M059J (cell line): ENCODE results near the gene KNDC1. TPM values are rescaled to one million over a fixed set of nuclear protein-coding genes. Genes with fewer than 3 reads are reported as not detected.

ENCODE experiments used
- DNase-seq: peaks from one replicate; pipeline ENCODE4 v3.0.0-alpha.2; 2012; ENCODE audit warnings: low read depth
- total RNA-seq: library from RNA; depleted of rRNA; stranded (reverse); fragments of >200 nt; shearing (Covaris generic); gene quantifications from 2 replicates; pipeline ENCODE4 v1.2.3, GENCODE V29; 2014

KNDC1 gene
- total RNA-seq, 1 experiment from 2014 or later = not detected

GRCh38 chr10:133205146-133205545 is 45.1 kb downstream of the KNDC1 start:
- no peak for DNase-seq

DNA sequence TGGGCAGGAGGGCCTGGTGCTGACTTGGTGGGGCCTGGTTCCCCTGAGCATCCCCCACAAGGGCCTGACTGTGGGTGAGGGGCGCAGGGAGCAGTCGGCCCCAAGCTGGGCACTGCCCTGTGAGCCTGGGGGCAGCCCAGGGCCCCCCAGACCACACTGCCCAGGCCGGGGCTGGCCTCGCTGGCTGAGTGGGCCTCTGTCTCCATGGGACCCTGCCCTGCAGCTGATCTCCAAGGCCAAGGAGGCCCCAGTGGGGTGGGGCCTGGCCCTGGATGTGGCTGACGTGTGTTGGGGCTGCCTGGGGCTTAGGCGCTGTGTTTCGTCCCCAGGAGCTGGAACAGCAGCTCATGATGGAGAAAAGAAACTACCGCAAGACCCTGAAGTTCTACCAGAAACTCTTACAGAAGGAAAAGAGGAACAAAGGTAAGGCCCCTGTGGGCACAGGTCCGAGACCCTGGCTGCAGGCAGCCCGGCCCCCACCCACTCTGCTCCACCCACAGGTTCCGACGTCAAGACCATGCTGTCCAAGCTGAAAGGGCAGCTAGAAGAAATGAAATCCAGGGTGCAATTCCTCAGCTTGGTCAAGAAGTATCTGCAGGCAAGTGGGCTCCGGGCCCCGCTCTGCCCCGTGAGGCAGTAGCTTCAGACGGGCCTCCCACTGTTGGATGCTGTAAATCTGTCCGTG is 46.5 kb downstream of the KNDC1 start:
- no peak for DNase-seq

DNA sequence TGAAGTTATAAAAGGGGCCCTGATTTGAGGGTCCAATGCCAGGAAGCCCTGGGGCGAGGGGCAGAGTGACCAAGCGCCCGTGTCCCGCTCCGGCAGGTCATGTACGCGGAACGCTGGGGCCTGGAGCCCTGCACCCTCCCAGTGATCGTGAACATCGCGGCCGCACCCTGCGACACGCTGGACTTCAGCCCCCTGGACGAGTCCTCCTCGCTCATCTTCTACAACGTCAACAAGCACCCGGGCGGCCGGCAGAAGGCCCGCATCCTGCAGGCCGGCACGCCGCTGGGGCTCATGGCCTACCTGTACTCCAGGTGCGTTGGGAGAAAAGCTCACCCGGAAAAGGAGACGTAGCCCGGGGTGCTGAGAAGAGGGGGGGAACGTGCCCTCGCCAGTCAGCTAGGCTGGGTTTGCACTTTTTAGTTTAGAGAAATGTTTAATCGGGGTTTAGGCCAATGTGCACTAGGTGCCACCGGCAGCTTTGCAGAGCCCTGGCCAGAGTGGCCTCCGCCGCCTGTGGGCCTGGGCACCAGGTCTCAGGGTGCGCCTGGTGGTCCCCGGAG is 47.1 kb downstream of the KNDC1 start:
- no peak for DNase-seq

DNA sequence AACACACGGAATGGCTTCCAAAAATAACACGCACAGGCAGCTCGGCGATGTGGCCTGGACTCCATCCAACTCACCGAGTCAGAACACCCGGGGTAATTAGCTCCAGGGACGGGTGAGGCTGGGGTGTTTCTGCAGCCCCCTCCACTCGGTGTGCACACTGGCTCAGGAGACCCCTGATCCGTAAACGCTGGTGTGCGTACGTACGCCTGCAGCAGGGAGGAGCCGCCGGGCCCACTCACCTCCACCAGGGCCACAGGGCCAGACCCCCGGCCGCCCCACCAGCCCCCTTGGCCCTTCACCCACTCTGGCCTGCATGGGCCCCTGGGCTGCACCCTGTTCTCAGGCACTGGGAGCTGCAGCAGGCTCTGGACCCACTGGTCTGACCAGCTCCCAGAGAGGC is 47.6 kb downstream of the KNDC1 start:
- DNase-seq = no peak

GRCh38 chr10:133208466-133208865 is 48.4 kb downstream of the KNDC1 start:
- no peak for DNase-seq

DNA sequence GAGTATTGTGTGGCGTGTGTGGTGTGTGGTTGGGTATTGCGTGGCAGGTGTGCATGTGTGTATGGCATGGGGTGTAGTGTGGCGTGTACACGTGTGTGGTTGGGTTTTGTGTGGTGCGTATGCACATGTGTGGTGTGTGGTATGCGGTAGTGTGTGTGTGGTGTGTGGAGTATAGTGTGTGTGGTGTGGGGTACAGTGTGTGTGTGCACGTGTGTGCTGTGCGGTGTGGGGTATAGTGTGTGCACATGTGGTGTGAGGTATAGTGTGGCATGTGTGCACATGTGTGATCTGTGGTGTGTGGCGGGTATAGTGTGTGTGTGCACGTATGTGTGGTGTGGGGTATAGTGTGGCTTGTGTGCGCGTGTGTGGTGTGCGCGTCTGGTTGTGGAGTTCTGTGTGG is 49.1 kb downstream of the KNDC1 start:
- DNase-seq = no peak

DNA sequence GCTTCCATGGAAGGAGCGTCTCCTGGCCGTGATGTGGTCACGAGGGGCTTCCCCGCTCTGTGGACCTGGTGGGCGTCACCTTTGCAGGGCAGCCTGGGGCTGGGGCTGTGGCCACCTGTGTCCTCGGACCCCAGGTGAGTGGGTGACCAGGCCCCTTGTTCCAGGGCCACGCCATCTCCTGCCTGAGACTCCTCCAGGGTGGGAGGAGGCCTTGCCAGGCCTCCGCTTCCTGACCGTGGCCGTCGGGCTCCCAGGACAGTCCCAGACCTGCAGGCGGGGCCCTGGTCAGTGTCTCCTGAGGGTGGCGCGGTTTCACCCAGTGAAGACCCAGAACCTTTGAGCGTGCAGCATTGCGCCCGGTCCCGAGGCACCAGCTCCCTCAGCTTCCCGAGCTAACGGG is 49.6 kb downstream of the KNDC1 start:
- no peak for DNase-seq

DNA sequence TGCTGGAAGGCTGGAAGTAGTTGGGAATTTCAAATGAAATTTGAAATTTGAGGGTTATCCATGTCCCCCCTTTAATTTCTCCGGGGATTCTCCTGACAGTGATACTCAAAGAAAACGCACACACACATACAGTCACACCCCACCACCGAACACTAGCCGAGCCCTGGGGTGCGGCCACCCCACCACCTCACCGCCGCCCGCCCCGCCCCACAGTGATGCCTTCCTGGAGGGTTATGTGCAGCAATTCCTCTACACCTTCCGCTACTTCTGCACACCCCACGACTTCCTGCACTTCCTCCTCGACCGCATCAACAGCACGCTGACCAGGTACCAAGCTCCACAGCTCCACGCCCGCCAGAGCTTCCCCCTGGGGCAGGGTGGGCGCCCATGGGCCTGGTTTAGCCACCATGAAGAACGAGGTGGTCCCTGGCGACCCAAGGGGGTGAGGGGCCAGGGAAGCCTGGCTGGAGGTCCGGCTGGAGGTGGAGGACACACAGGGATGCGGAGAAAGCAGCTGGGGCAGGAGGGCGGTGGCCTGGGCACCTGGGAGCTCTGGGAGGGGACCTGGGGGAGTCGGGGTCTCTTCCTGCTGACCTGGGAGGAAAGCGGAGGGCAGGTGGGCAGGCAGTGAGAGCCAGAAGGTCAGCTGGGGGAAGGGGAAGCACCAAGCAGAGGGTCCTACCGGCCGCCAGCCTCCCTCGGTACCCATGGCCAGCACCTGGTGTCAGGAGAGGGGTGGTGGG is 50.5 kb downstream of the KNDC1 start:
- no peak for DNase-seq

DNA sequence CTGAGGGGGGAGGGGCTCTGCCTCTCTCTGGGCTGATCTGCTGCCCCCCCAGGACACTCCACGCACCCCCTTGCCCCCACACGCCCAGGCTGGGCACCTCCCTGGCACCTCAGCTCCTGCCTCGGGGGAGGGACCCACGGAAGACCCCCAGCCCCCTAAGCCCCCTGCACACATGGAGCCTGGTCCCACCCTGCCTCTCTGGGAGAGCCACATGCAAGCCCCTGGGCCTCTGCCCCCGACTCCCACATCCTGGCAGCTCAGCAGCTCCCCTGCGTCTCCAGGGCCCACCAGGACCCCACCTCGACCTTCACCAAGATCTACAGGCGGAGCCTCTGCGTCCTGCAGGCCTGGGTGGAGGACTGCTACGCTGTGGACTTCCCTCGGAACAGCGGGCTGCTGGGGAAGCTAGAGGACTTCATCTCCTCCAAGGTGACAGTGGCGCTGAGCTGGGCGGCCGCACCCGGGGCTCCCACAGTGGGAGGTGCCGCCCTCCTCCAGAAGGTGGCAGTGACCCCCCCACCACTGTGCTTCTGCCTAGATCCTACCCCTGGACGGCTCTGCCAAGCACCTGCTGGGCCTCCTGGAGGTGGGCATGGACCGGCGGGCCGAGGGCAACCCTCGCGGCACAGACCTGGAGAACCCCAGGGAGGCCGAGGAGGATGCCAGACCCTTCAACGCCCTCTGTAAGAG is 51.3 kb downstream of the KNDC1 start:
- no peak for DNase-seq

- DNase-seq = no peak
Measured at GRCh38 chr10:133211959-133212852, 52.2 kb downstream of the KNDC1 start.

DNA sequence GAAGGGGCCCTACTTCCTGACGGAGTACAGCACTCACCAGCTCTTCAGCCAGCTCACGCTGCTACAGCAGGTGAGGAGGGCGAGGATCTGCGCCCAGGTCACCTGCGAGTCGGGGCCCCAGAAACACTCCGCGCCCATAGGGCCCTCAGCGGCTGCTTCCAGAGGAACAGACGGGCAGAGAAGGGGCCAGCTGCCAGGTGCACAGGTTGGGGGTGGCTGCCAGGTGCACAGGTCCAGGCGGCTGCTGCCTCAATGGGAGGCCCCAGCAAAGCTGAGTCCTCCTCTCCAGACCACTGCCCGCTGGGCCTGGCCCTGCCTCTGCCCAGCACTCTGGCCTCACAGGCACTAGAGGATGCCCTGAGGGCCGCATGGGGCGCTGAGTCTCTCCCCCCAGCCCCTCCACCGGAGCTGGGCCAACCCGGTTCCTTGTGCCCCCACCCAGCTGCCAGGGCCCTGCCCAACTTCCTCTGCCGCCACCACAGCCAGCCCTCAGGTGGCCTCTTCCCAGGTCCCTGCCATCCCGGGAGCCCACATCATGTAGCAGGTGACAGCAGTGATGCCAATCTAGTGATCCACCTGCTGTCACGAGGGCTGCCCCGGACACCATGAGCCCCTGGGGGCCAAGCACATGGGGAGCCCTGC is 53.0 kb downstream of the KNDC1 start:
- DNase-seq = no peak

- no peak for DNase-seq
Measured at GRCh38 chr10:133213641-133214467, 53.8 kb downstream of the KNDC1 start.

DNA sequence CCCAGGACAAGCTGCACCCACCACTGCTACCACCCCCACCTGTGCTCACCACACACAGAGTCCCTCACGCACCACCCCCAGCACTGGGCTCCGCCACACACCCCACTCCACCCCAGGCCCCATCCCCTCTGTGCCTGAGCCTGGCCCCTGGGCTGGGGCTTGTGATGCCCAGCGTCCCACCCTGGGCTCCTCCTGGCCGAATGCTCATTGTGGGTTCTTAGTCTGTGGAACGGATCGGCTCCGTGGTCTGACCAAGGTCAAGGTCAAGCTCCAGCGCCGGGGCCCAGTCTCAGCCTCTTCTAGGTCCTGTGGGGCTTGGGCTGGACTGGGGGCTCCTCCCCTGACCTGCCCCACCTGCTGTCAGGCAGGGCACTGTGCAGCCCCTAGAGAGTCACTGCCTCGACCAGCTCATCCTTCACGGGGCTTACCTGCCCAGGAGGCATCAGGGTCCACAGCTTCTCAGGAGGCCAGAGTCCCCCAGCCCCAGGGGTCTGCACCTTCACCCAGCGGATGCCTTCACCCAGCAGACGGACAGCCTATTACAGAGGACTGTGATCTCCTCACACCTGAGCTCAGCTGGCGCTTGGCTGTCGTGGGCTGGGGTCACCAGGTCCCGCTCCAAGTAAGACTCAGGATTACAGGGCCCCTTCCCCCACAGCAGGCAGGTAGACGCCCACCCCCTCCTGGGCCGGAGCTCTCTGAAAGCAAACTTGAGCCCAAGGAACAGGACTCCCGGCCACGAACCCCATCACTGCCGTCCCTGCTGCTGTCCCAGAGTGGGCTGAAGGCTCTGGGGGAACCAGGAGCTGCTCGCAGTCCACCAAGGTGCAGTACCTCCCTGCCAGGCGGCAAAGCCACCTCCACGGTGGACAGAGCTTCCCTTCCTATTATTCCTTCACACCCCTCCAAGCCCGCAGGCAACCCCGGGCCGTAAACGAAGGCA is 54.7 kb downstream of the KNDC1 start:
- DNase-seq = no peak

- no peak for DNase-seq
Measured at GRCh38 chr10:133215586-133215985, 55.6 kb downstream of the KNDC1 start.

GRCh38 chr10:133216776-133217175 is 56.8 kb downstream of the KNDC1 start:
- no peak for DNase-seq

- no peak for DNase-seq
Measured at GRCh38 chr10:133217800-133218589, 58.0 kb downstream of the KNDC1 start.

- DNase-seq = no peak
Measured at GRCh38 chr10:133218891-133219290, 58.9 kb downstream of the KNDC1 start.

- DNase-seq = no peak
Measured at GRCh38 chr10:133219782-133220181, 59.8 kb downstream of the KNDC1 start.
